GM21737 (cell line): Measurements from ENCODE around the gene MAML3.

ENCODE experiments used
- ATAC-seq: cut with Tn5 transposase; IDR thresholded peaks from one replicate; pipeline ENCODE4 v1.9.1; 2021; ENCODE audit warnings: mild to moderate bottlenecking, moderate library complexity; ENCODE audit not compliant: unreplicated experiment

MAML3 gene

DNA sequence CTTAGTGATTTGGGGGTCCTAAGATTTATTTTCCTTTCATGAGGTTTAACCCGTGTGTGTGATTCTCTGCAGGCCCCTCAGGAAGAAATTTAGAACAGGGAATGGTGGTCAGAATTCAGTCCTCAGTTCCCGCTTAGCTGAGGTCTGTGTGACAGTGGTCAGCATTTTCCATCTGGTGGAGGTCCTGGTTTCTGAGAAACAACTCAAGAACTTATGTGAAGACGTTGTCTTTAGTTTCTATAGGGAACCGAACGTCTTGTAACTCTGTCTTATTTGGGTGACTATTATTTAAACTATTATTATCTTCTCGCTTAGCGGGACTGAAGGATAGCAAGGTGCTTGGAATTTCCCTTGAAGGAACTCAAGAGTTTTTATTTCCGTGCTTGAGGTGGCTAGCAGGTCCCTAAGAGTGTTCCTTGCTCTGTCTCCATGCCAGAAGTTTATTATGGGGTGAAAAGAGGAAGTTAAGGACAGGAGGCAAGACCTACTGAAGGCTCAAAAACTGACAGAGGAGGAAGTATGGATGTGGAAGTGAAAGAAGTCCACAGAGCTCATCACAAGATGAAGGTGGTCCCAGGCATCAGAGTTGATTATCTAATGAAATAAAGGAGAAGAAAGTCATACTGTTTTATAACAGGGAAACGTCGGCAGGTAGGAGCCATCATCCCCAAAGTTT lies 479.0 kb downstream of the MAML3 start:
- no peak for ATAC-seq

DNA sequence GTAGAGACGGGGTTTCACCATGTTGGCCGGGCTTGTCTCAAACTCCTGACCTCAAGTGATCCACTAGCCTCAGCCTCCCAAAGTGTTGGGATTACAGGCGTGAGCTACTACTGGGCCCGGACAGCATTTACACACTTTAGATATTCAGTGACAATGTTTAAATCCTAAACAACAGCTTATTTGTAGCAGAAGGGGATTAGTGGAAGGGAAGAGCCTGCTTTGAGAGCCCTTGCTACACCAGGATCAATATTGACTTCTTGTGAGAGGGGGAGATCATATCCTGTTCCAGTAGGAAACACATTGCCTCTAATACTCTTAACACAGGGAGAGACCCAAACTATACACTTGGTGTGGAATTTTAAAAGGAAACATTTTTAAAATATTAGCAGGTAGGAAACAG lies 481.3 kb downstream of the MAML3 start:
- ATAC-seq = no peak

DNA sequence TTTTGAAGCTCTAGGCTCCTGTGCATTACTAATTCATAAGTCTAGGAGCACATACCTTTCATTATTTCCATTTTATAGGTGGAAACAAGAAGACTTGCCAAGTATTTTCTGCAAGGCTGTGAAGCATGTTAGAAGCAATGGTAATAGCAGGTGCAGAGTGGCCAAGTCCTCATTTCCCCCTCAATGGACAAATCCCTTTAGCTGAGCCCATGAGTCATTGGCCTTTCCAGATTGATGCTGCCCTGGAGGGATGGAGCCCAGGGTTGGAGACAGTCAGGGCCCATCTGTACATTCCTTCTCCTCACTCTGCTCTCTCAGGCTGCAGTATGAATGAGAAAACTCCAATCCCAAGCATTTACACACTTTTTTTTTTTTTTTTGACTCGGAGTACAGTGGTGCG lies 481.8 kb downstream of the MAML3 start:
- no peak for ATAC-seq

DNA sequence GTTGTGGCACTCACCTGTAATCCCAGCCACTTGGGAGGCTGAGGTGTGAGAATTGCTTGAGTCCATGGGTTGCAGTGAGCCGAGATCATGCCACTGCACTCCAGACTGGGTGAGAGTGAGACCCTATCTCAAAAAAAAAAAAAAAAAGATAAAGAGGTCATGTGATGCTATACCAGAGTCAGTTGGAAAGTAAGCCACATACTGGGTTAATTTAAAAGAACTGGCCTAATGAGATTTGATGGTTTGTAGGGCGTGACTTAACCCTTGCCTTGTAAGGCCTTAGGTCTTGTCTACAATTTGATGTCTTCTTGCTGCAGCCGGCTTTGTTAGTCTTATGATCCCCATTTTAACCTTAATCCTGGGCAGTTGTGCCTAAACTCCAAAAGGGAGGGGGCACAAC lies 483.2 kb downstream of the MAML3 start:
- no peak for ATAC-seq

DNA sequence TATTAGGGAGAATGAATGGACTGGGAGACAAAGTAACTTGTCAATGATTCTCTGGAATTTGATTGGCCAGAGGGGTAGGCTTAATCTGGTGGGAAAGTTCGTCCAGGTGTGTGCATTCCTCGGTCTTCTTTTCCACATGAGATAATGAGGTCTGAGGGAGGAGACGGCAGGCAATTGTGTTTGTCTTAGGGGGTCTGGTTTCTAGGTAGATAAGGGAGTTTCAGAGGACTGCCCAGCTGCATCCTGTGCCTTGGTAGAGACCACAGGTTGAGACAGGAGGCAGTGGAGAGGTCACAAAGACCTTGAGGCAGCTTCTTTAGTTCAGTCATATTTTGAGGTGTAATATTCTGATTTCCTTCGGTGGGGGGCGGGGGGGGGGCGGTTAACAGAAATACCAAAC lies 484.1 kb downstream of the MAML3 start:
- ATAC-seq = no peak

DNA sequence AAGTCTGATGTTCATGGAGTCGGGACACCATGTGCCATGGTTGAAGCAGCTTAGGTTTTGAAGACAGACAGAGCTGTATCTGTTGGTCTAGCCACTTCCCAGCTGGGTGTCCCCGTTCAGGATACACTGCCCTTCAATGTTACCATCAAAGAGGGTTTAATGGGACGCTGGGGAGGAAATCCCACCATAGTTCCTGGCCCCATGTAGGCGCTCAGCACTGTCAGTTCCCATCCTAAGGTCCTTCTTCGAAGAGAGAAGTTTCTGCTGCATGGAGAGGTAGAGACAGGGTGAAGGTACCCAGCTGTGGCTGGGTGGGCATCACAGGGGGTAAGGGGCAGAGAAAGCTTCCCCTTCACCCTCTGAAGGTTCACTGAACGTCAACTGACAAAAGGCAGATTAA lies 484.6 kb downstream of the MAML3 start:
- ATAC-seq = no peak

DNA sequence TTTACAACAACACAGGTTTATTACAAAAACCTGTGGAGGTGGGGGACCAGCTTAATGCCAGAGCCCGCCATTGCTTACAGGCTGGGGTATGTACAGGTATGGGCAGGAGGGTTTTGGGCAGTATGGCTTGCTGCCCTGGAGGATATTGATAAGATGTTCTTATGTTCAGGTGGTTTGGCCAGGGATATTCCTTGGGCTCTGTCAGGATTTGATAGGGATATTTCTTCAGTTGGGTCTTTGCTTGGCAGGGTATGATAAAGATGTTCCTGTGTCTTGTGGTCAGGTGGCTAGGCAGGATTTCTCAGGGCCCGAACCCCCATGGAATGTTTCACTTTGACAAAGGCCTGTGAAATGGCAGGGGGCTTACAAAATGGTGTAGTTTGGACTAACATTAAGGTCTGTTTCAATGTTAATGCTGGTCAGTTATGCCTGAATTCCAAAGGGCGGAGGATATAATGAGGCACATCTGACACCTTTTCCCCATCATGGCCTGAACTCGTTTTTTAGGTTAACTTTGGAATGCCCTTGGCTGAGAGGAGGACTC lies 485.3 kb downstream of the MAML3 start:
- no peak for ATAC-seq

DNA sequence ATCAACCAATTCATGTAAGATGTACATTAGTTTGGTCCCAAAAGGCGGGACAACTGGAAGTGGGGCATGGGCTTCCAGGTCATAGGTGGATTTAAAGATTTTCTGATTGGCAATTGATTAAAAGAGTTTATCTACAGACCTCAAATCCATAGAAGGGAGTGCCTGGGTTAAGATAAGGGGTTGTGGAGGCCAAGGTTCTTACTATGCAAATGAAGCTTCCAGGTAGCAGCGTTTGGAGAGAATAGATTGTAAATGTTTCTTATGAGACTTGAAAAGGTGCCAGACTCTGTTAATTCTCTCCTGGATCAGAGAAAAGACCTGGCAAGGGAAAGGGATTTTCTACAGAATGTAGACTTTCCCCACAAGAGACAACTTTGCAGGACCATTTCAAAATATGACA lies 485.9 kb downstream of the MAML3 start:
- ATAC-seq = no peak
